Mesenchymal stem cell (in vitro differentiated cells and primary cell): ENCODE results near the gene LYRM1.
A peak's percentile ranks its signal among the peaks of the same experiment; 100 is the strongest.

ENCODE experiments used
- DNase-seq: peaks from one replicate; pipeline ENCODE4 v3.0.0-alpha.2; 2013
- H2AFZ ChIP-seq: one replicate; pipeline ENCODE4 v1.6.1; 2013; ENCODE audit warnings: low read depth, mild to moderate bottlenecking, control low read depth, inconsistent platforms, low read length, moderate library complexity
- H2AK5ac ChIP-seq: 2 replicates; pipeline ENCODE4 v1.6.1; 2013; ENCODE audit warnings: low read length, moderate library complexity, mild to moderate bottlenecking, inconsistent platforms; ENCODE audit not compliant: severe bottlenecking
- H2BK120ac ChIP-seq: one replicate; pipeline ENCODE4 v1.6.1; 2013; ENCODE audit warnings: low read depth, mild to moderate bottlenecking, inconsistent platforms, low read length, moderate library complexity
- H2BK12ac ChIP-seq, 2 experiments: one replicate each; pipeline ENCODE4 v1.6.1; 2013; ENCODE audit warnings: inconsistent platforms in 2 of 2, low read length in 2 of 2, mild to moderate bottlenecking in 2 of 2, moderate library complexity in 2 of 2, control low read depth in 1 of 2
- H2BK15ac ChIP-seq: one replicate; pipeline ENCODE4 v1.6.1; 2013; ENCODE audit warnings: mild to moderate bottlenecking, low read depth, inconsistent platforms; ENCODE audit not compliant: poor library complexity, severe bottlenecking
- H2BK5ac ChIP-seq: 2 replicates; pipeline ENCODE4 v1.6.1; 2013; ENCODE audit warnings: low read depth, mild to moderate bottlenecking, low read length, control low read depth, inconsistent platforms; ENCODE audit not compliant: poor library complexity, severe bottlenecking
- H3K14ac ChIP-seq, 2 experiments: one replicate each; pipeline ENCODE4 v1.6.1; 2013; ENCODE audit warnings: inconsistent platforms in 2 of 2, low read length in 2 of 2, control low read depth in 1 of 2, mild to moderate bottlenecking in 1 of 2, moderate library complexity in 1 of 2
- H3K18ac ChIP-seq, 2 experiments: one replicate each; pipeline ENCODE4 v1.6.1; 2013; ENCODE audit warnings: inconsistent platforms in 2 of 2, low read length in 2 of 2, control low read depth in 1 of 2, low read depth in 1 of 2, mild to moderate bottlenecking in 1 of 2
- H3K23ac ChIP-seq, 2 experiments: one replicate each; pipeline ENCODE4 v1.6.1; 2013; ENCODE audit warnings: inconsistent platforms in 2 of 2, low read length in 2 of 2, mild to moderate bottlenecking in 2 of 2, moderate library complexity in 2 of 2, control low read depth in 1 of 2
- H3K27ac ChIP-seq: 2 replicates; pipeline ENCODE4 v1.5.1; 2013; ENCODE audit warnings: mild to moderate bottlenecking, moderate library complexity, low read length, control low read depth, inconsistent platforms; ENCODE audit not compliant: poor library complexity, severe bottlenecking
- H3K27me3 ChIP-seq, 2 experiments: 2 replicates each; pipeline versions ENCODE4 v1.6.1 to v1.7.0; 2013; ENCODE audit warnings: low read length in 2 of 2, mild to moderate bottlenecking in 2 of 2, moderate library complexity in 2 of 2, control low read depth in 1 of 2, inconsistent platforms in 1 of 2; ENCODE audit not compliant: control insufficient read depth in 1 of 2, insufficient read depth in 1 of 2
- H3K36me3 ChIP-seq, 2 experiments: 2 replicates each; pipeline versions ENCODE4 v1.6.1 to v1.7.0; 2013; ENCODE audit warnings: low read length in 2 of 2, control low read depth in 1 of 2, inconsistent platforms in 1 of 2, low read depth in 1 of 2, mild to moderate bottlenecking in 1 of 2; ENCODE audit not compliant: insufficient read depth in 2 of 2, control insufficient read depth in 1 of 2
- H3K4ac ChIP-seq, 2 experiments: one replicate each; pipeline ENCODE4 v1.6.1; 2013; ENCODE audit warnings: inconsistent platforms in 2 of 2, low read length in 2 of 2, mild to moderate bottlenecking in 2 of 2, moderate library complexity in 2 of 2, control low read depth in 1 of 2, low read depth in 1 of 2
- H3K4me1 ChIP-seq: 2 replicates; pipeline ENCODE4 v1.6.1; 2013; ENCODE audit warnings: low read depth, low read length, control low read depth; ENCODE audit not compliant: control insufficient read depth, insufficient read depth
- H3K4me2 ChIP-seq: 2 replicates; pipeline ENCODE4 v1.6.1; 2013; ENCODE audit warnings: low read length, mild to moderate bottlenecking, inconsistent platforms; ENCODE audit not compliant: poor library complexity, severe bottlenecking
- H3K4me3 ChIP-seq, 2 experiments: 2 replicates each; pipeline versions ENCODE4 v1.5.1 to v1.7.0; 2013; ENCODE audit warnings: low read length in 2 of 2, mild to moderate bottlenecking in 2 of 2, control low read depth in 1 of 2, low read depth in 1 of 2; ENCODE audit not compliant: insufficient read depth in 1 of 2
- H3K79me1 ChIP-seq: replicated peaks from 2 replicates; pipeline ENCODE4 v1.6.1; 2013; ENCODE audit warnings: mild to moderate bottlenecking, control low read depth, low read length, inconsistent platforms; ENCODE audit not compliant: poor library complexity, severe bottlenecking
- H3K9ac ChIP-seq: 2 replicates; pipeline ENCODE4 v1.7.0; 2013; ENCODE audit warnings: mild to moderate bottlenecking, low read length, moderate library complexity
- H3K9me3 ChIP-seq: 2 replicates; pipeline ENCODE4 v1.7.0; 2013; ENCODE audit warnings: mild to moderate bottlenecking, low read length; ENCODE audit not compliant: control insufficient read depth
- H4K8ac ChIP-seq: one replicate; pipeline ENCODE4 v1.6.1; 2013; ENCODE audit warnings: inconsistent platforms, mild to moderate bottlenecking, low read length, moderate library complexity
- H4K91ac ChIP-seq: one replicate; pipeline ENCODE4 v1.6.1; 2013; ENCODE audit warnings: mild to moderate bottlenecking, low read length, inconsistent platforms
- whole genome bisulfite sequencing: methylation state at CpG from one replicate; pipeline ENCODE4 v1.1.7; 2013; ENCODE audit warnings: mixed read lengths; 5-methylcytosine and 5-hydroxymethylcytosine counted together

Gene LYRM1

GRCh38 chr16:20853981-20854620, 46.5 kb upstream of the LYRM1 start:
- Histone ChIP-seq H3K18ac (no peak overlapping the region), H4K91ac (no peak overlapping the region), H3K4me3 (no peak overlapping the region), H3K4me1 (peaks cover 4% of the 10 kb centered on the region), H3K27ac (no peak overlapping the region), H3K4ac (no peak overlapping the region), H2BK5ac (no peak overlapping the region), H3K27me3 (no peaks in the 10 kb centered on the region), H3K9ac (no peak overlapping the region), H4K8ac (no peak overlapping the region), H2AFZ (no peak overlapping the region), H3K23ac (no peak overlapping the region), H3K9me3 (no peaks in the 10 kb centered on the region), H3K14ac (no peak overlapping the region), H3K79me1 (peaks cover 39% of the 10 kb centered on the region), H2BK120ac (no peak overlapping the region), H3K36me3 (peaks cover 4 to 60% of the 10 kb centered on the region in 2 experiments), H2BK15ac (no peak overlapping the region), H2BK12ac (no peak overlapping the region), H3K4me2 (no peak overlapping the region), H2AK5ac (no peak overlapping the region)
- DNase-seq: no peak
- 89% methylated on average over 2 of the region's 3 CpGs for WGBS

GRCh38 chr16:20854963-20855362, 45.6 kb upstream of the LYRM1 start:
- Histone ChIP-seq H3K4ac (no peak overlapping the region), H3K23ac (no peak overlapping the region), H3K14ac (no peak overlapping the region), H3K9me3 (no peaks in the 10 kb centered on the region), H2BK15ac (no peak overlapping the region), H2AK5ac (no peak overlapping the region), H3K27ac (no peak overlapping the region), H3K4me3 (no peak overlapping the region), H2BK12ac (no peak overlapping the region), H2BK120ac (no peak overlapping the region), H3K9ac (no peak overlapping the region), H3K27me3 (no peaks in the 10 kb centered on the region), H4K91ac (no peak overlapping the region), H3K4me2 (no peak overlapping the region), H2BK5ac (no peak overlapping the region), H3K4me1 (peaks cover 4% of the 10 kb centered on the region), H2AFZ (no peak overlapping the region), H3K79me1 (peaks cover 43% of the 10 kb centered on the region), H3K36me3 (peaks cover 8 to 64% of the 10 kb centered on the region in 2 experiments), H4K8ac (no peak overlapping the region), H3K18ac (no peak overlapping the region)
- DNase-seq: no peak
- WGBS: 96% methylated on average over 2 of the region's 2 CpGs

- H3K9me3 ChIP-seq: no peaks in the 10 kb centered on the region
- peaks cover 1% of the 10 kb centered on the region for H3K4me1 ChIP-seq
- H3K4me2 ChIP-seq: no peak overlapping the region
- no peak overlapping the region for H2BK120ac ChIP-seq
- H4K91ac ChIP-seq: no peak overlapping the region
- H3K18ac ChIP-seq: no peak overlapping the region
- no peak for DNase-seq
- no peak overlapping the region for H2AFZ ChIP-seq
- H3K4me3 ChIP-seq: no peak overlapping the region
- H3K23ac ChIP-seq: no peak overlapping the region
- no peak overlapping the region for H2BK5ac ChIP-seq
- no peak overlapping the region for H2AK5ac ChIP-seq
- H3K4ac ChIP-seq: no peak overlapping the region
- no peak overlapping the region for H4K8ac ChIP-seq
- H3K79me1 ChIP-seq: peaks cover 54% of the 10 kb centered on the region
- no peak overlapping the region for H3K9ac ChIP-seq
- H3K27me3 ChIP-seq: no peaks in the 10 kb centered on the region
- H3K14ac ChIP-seq: no peak overlapping the region
- no peak overlapping the region for H3K27ac ChIP-seq
- H2BK15ac ChIP-seq: no peak overlapping the region
- no peak overlapping the region for H2BK12ac ChIP-seq
- 98% methylated on average over 2 of the region's 2 CpGs for WGBS
- peaks cover 23 to 82% of the 10 kb centered on the region in 2 experiments for H3K36me3 ChIP-seq
Measured at GRCh38 chr16:20857281-20857680, 43.3 kb upstream of the LYRM1 start.

GRCh38 chr16:20859229-20859628, 41.3 kb upstream of the LYRM1 start:
- H2BK12ac ChIP-seq: no peak overlapping the region
- H2BK5ac ChIP-seq: no peak overlapping the region
- no peak overlapping the region for H2BK120ac ChIP-seq
- H3K4me3 ChIP-seq: no peak overlapping the region
- no peaks in the 10 kb centered on the region for H3K9me3 ChIP-seq
- H3K4ac ChIP-seq: no peak overlapping the region
- peaks cover 30 to 80% of the 10 kb centered on the region in 2 experiments for H3K36me3 ChIP-seq
- no peak overlapping the region for H3K18ac ChIP-seq
- H4K91ac ChIP-seq: no peak overlapping the region
- DNase-seq: no peak
- peaks cover 47% of the 10 kb centered on the region for H3K79me1 ChIP-seq
- H4K8ac ChIP-seq: no peak overlapping the region
- H3K9ac ChIP-seq: peak overlapping the region; percentile 30
- H3K27ac ChIP-seq: no peak overlapping the region
- peaks cover 5% of the 10 kb centered on the region for H3K4me1 ChIP-seq
- no peak overlapping the region for H2BK15ac ChIP-seq
- no peak overlapping the region for H3K23ac ChIP-seq
- H3K27me3 ChIP-seq: no peaks in the 10 kb centered on the region
- H3K4me2 ChIP-seq: no peak overlapping the region
- no peak overlapping the region for H2AFZ ChIP-seq
- WGBS: 96% methylated on average over 2 of the region's 3 CpGs
- H2AK5ac ChIP-seq: no peak overlapping the region
- H3K14ac ChIP-seq: no peak overlapping the region
